HEK293 (cell line): ENCODE results near the gene CDH3.

ENCODE experiments used
- CTCF ChIA-PET: fragments of 350-600 bp; formaldehyde crosslinking; extraction: SDS; loops from one replicate; lab custom pipeline; 2021; ENCODE audit warnings: antibody characterized with exemption; lab: Yijun Ruan, JAX
- POLR2A ChIA-PET: fragments of 300-600 bp; formaldehyde crosslinking; extraction: SDS; loops from one replicate; lab custom pipeline; 2020; ENCODE audit warnings: antibody characterized with exemption, inconsistent platforms; lab: Yijun Ruan, JAX
- H3K27ac ChIP-seq: fragments of 200-500 bp; sonication (Bioruptor generic); 2 replicates; pipeline ENCODE4 v1.5.1; 2014; ENCODE audit warnings: low read depth, low read length, control low read depth, inconsistent platforms; ENCODE audit errors: extremely low read depth
- H3K36me3 ChIP-seq, 2 experiments: fragments of 200-500 bp in 1 of 2; sonication (Bioruptor generic) in 1 of 2; 1 replicate in 1 of 2; 2 replicates in 1 of 2; pipeline ENCODE4 v1.5.1; 2014 to 2017; ENCODE audit warnings: inconsistent platforms in 2 of 2, low read length in 2 of 2; ENCODE audit not compliant: control insufficient read depth in 2 of 2, insufficient read depth in 1 of 2
- H3K4me1 ChIP-seq: fragments of 200-500 bp; sonication (Bioruptor generic); 2 replicates; pipeline ENCODE4 v1.5.1; 2014; ENCODE audit warnings: mild to moderate bottlenecking, low read length, inconsistent platforms; ENCODE audit not compliant: control insufficient read depth, insufficient read depth
- H3K4me3 ChIP-seq: 2 replicates; pipeline ENCODE4 v1.5.1; 2011; ENCODE audit warnings: low read depth, mild to moderate bottlenecking, control low read depth, low read length, moderate library complexity
- H3K9me3 ChIP-seq: fragments of 200-500 bp; sonication (Bioruptor generic); 2 replicates; pipeline ENCODE4 v1.5.1; 2014; ENCODE audit warnings: low read depth, low read length, inconsistent platforms; ENCODE audit not compliant: control insufficient read depth, insufficient read depth
- BCL11B ChIP-seq: fragments of 450-650 bp; formaldehyde crosslinking; IDR thresholded peaks from 2 replicates; pipeline ENCODE4 v1.5.1; 2016; ENCODE audit warnings: low read depth, missing biosample characterization, missing genetic modification characterization
- FEZF1 ChIP-seq: fragments of 450-650 bp; formaldehyde crosslinking; IDR thresholded peaks from 2 replicates; pipeline ENCODE4 v1.5.1; 2016; ENCODE audit warnings: missing biosample characterization, missing genetic modification characterization
- KLF8 ChIP-seq: fragments of 450-650 bp; formaldehyde crosslinking; IDR thresholded peaks from 2 replicates; pipeline ENCODE4 v1.5.1; 2016; ENCODE audit warnings: missing biosample characterization, missing genetic modification characterization
- MYNN ChIP-seq: fragments of 450-650 bp; formaldehyde crosslinking; IDR thresholded peaks from 2 replicates; pipeline ENCODE4 v1.5.1; 2016; ENCODE audit warnings: missing biosample characterization, missing genetic modification characterization, borderline replicate concordance
- PRDM4 ChIP-seq: fragments of 450-650 bp; formaldehyde crosslinking; IDR thresholded peaks from 2 replicates; pipeline ENCODE4 v1.5.1; 2017; ENCODE audit warnings: missing biosample characterization, missing genetic modification characterization
- ZBTB20 ChIP-seq: fragments of 450-650 bp; formaldehyde crosslinking; IDR thresholded peaks from 2 replicates; pipeline ENCODE4 v1.5.1; 2016; ENCODE audit warnings: missing biosample characterization, missing genetic modification characterization
- ZNF132 ChIP-seq: fragments of 450-650 bp; formaldehyde crosslinking; IDR thresholded peaks from 2 replicates; pipeline ENCODE4 v1.5.1; 2017; ENCODE audit warnings: missing biosample characterization, missing genetic modification characterization, borderline replicate concordance
- ZNF19 ChIP-seq: fragments of 450-650 bp; formaldehyde crosslinking; IDR thresholded peaks from 2 replicates; pipeline ENCODE4; 2016; ENCODE audit warnings: missing biosample characterization, missing genetic modification characterization, low read depth
- ZNF26 ChIP-seq: fragments of 450-650 bp; formaldehyde crosslinking; IDR thresholded peaks from 2 replicates; pipeline ENCODE4 v1.5.1; 2016; ENCODE audit warnings: missing biosample characterization, missing genetic modification characterization
- ZNF394 ChIP-seq: fragments of 450-650 bp; formaldehyde crosslinking; IDR thresholded peaks from 2 replicates; pipeline ENCODE4 v1.5.1; 2016; ENCODE audit warnings: missing biosample characterization, missing genetic modification characterization, mild to moderate bottlenecking, moderate library complexity, borderline replicate concordance
- ZNF416 ChIP-seq: fragments of 450-650 bp; formaldehyde crosslinking; IDR thresholded peaks from 2 replicates; pipeline ENCODE4 v1.5.1; 2016; ENCODE audit warnings: missing biosample characterization, missing genetic modification characterization
- ZNF426 ChIP-seq: fragments of 450-650 bp; formaldehyde crosslinking; IDR thresholded peaks from 2 replicates; pipeline ENCODE4 v1.5.1; 2017; ENCODE audit warnings: missing biosample characterization, missing genetic modification characterization, mild to moderate bottlenecking, inconsistent platforms, moderate library complexity
- ZNF513 ChIP-seq: fragments of 450-650 bp; IDR thresholded peaks from 2 replicates; pipeline ENCODE4 v1.5.1; 2018; ENCODE audit warnings: missing biosample characterization, missing genetic modification characterization
- ZNF529 ChIP-seq: fragments of 450-650 bp; formaldehyde crosslinking; IDR thresholded peaks from 2 replicates; pipeline ENCODE4 v1.5.1; 2017; ENCODE audit warnings: missing genetic modification characterization, missing biosample characterization; ENCODE audit not compliant: insufficient replicate concordance
- ZNF692 ChIP-seq: fragments of 450-650 bp; formaldehyde crosslinking; IDR thresholded peaks from 2 replicates; pipeline ENCODE4 v1.5.1; 2016; ENCODE audit warnings: missing biosample characterization, missing genetic modification characterization
- ZNF704 ChIP-seq: fragments of 450-650 bp; formaldehyde crosslinking; IDR thresholded peaks from 2 replicates; pipeline ENCODE4 v1.5.1; 2016; ENCODE audit warnings: missing biosample characterization, missing genetic modification characterization
- ZSCAN5A ChIP-seq: fragments of 450-650 bp; formaldehyde crosslinking; IDR thresholded peaks from 2 replicates; pipeline ENCODE4 v1.5.1; 2016; ENCODE audit warnings: missing biosample characterization, missing genetic modification characterization

The CDH3 gene

GRCh38 chr16:68744744-68745280, 99.7 kb downstream of the CDH3 start:
- no peak overlapping the region for H3K4me3 ChIP-seq
- H3K4me1 ChIP-seq: no peaks in the 10 kb centered on the region; the same call in 1 of the 2 replicates
- POLR2A ChIA-PET: no interaction called here
- CTCF ChIA-PET: no interaction called here
- H3K27ac ChIP-seq: no peak overlapping the region
- no peaks in the 10 kb centered on the region for H3K36me3 ChIP-seq
- no peaks in the 10 kb centered on the region for H3K9me3 ChIP-seq
- TF ChIP-seq ZSCAN5A (tag by site-specific recombination): no peak
- TF ChIP-seq ZNF704 (tag by site-specific recombination): no peak
- no peak for TF ChIP-seq ZNF513 (tag by site-specific recombination)

GRCh38 chr16:68746951-68747350, 101.8 kb downstream of the CDH3 start:
- H3K27ac ChIP-seq: no peak overlapping the region
- no peaks in the 10 kb centered on the region for H3K36me3 ChIP-seq
- H3K4me3 ChIP-seq: no peak overlapping the region
- ChIA-PET POLR2A (no interaction called here), CTCF (no interaction called here)
- TF ChIP-seq ZNF416 (tag by site-specific recombination) (no peak), PRDM4 (tag by site-specific recombination) (no peak), BCL11B (tag by site-specific recombination) (no peak), FEZF1 (no peak), ZNF26 (tag by site-specific recombination) (no peak), ZNF132 (tag by site-specific recombination) (no peak), ZNF529 (tag by site-specific recombination) (no peak), KLF8 (no peak), ZBTB20 (tag by site-specific recombination) (no peak), ZNF426 (tag by site-specific recombination) (no peak), ZNF692 (tag by site-specific recombination) (no peak), ZNF513 (tag by site-specific recombination) (no peak), ZNF19 (no peak), MYNN (tag by site-specific recombination) (no peak), ZNF394 (tag by site-specific recombination) (no peak)
- H3K4me1 ChIP-seq: no peaks in the 10 kb centered on the region; the same call in 1 of the 2 replicates
- H3K9me3 ChIP-seq: no peaks in the 10 kb centered on the region
